GM19397 (cell line): ENCODE data around the gene MUC3A.

Source experiments
- ATAC-seq: cut with Tn5 transposase; IDR thresholded peaks from one replicate; pipeline ENCODE4 v1.9.1; 2021; ENCODE audit warnings: mild to moderate bottlenecking, moderate library complexity; ENCODE audit not compliant: unreplicated experiment

The MUC3A gene

DNA sequence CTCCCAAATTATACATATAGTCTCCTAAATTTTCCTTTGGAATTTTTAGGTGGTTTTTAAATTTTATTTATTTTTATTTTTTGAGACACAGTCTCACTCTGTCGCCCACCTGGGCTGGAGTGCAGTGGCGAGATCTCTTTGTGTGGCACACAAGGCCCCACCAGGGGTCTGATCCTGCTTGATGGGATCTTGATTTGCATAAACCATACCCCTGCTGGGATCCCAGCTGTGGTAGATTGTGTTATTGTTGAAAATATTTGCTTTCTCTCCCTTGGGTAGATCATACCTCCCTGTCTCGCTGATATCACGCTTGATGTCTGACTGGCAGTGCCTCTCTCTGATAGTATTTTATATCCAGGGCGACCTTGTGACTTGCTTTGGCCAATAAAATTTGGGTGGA lies 5.6 kb upstream of the MUC3A start:
- ATAC-seq = no peak

DNA sequence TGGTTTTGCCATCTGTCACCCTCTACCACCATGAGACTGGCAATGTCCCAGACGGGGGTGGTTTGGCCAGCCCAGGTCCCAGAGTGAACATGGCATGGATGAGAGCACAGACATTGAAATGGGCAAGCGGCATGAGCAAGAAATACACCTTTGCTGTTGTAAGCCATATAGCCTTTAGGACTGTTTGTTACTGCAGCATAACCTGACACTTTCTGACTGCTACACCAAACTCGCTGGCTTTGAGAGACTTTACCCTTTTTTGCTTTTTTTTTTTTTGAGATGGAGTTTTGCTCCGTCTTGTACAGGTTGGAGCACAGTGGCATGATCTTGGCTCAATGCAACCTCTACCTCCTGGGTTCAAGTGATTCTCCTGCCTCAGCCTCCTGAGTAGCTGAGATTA lies 5.2 kb upstream of the MUC3A start:
- no peak for ATAC-seq

DNA sequence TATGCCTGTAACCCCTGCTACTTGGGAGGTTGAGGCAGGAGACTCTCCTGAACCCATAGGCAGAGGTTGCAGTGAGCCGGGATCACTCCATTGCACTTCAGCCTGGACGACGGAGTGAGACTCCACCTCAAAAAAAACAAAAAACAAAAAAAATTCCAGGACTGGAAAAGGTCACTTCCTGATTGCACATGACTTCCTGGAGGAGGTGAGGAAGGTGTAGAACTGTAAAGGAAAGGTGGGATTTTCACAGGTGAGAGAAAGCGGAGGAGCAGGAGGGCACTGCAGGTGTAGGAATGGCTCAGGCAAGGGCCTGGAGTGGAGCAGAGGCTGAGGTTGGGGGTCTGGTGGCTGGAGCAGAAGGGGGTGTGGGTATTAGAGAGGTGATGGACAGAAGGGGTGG lies 3.2 kb upstream of the MUC3A start:
- ATAC-seq = no peak

DNA sequence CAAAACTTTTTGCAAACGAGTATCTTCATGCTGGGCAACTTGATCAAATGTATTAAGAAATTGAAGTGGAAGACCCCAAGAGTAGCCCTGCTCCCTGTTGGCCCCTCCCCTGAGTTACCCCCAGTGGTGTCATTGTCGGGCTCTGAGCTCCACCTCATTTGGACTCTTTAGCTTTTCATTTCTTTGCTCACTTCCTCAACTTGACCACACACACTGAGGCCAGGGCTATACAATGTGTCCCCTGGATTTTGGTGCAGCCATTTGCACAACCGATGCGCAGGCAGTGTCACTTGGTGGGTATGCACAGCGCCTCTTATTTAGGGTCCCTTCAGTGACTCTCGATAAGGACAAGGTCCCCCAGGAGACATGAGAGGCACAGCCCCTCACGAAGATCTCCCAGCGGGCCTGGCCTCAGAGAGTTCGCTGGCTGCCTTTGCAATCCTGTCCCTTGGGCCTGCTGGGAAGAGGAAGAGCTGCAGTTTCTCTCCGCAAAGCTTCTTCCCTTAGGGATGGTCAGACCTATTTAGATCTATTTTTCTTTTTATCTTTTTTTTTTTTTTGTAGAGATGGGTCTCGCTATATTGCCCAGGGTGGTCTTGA lies 2.5 kb upstream of the MUC3A start:
- ATAC-seq = no peak

DNA sequence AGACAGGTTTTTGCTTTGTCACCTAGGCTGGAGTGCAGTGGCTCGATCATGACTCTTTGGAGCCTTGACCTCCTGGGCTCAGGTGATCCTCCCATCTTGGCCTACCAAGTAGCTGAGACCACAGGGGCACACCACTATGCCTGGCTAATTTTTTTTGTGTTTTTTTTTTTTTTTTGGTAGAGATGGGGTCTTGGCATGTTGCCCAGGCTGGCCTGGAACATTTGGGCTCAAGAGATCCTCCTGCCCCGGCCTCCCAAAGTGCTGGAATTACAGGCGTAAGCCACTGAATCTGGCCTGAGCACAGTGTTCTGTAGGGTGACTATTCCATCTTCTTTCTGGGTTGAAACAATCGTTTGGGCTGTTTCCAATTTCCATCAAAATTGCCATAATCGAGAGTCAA lies 1.5 kb upstream of the MUC3A start:
- ATAC-seq = no peak

DNA sequence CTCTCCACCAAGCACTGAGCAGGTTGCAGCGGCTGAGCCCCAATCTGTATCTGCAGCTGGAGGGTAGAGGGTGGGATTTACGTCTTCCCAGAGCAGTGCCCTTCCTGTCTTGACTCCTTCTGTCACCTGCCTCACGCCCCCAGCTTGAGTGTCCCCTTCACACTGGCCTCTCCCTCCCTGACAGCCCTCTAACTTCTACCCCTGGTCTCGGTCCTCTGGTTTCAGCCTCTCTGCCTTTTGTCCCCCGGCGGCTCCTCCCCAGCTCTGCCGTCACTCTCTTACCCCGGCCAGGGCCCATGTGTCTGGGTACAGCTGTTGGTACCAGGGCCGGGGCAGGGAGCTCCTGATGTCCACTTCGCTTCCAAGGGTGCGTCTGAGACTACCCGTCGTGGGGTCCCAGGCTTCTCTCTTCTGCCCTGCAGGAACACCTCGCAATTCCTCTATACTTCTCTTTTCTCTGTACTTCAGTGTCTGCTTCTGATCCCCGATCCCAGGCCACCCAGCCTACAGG lies 654 bp downstream of the MUC3A start:
- ATAC-seq = no peak

DNA sequence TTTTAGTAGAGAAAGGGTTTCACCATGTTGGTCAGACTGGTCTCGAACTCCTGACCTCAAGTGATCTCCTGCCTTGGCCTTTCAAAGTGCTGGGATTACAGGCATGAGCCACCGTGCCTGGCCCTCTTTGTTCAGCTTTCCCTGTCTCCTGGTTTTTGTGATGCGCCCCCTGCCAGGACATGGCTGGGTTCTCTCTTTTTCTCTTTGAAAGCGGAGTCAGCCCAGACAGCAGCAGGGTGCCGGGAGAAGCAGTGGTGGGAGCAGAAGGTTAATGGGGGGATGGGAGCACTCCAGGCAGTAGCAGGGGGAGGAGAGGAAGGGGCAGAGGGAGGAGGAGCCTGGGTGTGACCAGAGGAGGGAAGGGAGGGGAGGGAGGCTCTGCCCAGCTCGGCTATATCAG lies 1.8 kb downstream of the MUC3A start:
- no peak for ATAC-seq

DNA sequence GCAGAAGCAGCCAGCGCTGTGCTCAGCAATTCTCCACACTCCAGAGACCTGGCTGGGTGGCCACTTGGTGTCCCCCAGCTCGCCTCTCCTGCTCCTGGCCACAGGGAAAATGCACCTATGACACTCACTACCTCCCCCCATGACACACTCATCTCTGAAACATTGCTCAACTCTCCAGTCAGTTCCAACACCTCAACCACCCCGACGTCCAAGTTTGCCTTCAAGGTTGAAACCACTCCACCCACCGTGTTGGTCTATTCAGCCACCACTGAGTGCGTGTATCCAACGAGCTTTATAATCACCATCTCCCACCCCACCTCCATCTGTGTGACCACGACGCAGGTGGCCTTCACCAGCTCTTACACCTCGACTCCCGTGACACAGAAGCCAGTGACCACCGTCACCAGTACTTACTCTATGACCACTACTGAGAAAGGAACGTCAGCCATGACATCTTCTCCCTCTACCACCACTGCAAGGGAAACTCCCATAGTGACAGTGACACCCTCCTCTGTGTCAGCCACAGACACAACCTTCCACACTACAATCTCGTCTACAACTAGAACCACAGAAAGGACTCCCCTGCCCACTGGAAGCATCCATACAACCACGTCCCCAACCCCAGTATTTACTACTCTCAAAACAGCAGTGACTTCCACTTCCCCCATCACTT lies 2.7 kb downstream of the MUC3A start:
- no peak for ATAC-seq

DNA sequence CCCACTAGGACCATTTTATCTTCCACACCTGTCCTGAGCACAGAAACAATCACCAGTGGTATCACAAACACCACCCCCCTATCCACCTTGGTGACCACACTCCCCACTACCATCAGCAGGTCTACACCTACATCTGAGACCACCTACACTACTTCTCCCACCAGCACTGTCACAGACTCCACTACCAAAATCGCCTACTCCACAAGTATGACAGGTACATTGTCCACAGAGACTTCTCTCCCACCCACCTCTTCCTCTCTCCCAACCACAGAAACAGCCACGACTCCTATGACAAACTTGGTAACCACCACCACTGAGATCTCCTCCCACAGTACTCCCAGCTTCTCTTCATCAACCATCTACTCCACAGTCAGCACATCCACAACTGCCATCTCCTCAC lies 3.3 kb downstream of the MUC3A start:
- ATAC-seq = no peak

DNA sequence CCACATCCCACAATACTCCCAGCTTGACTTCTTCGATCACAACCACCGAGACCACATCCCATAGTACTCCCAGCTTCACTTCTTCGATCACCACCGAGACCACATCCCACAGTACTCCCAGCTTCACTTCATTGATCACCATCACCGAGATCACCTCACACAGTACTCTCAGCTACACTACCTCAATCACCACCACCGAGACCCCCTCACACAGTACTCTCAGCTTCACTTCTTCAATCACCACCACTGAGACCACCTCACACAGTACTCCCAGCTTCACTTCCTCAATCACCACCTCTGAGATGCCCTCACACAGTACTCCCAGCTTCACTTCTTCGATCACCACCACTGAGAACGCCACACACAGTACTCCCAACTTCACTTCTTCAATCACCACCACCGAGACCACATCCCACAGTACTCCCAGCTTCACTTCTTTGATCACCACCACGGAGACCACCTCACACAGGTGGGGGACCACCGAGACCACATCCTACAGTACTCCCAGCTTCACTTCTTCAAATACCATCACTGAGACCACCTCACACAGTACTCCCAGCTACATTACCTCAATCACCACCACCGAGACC lies 8.6 kb downstream of the MUC3A start:
- ATAC-seq = no peak

DNA sequence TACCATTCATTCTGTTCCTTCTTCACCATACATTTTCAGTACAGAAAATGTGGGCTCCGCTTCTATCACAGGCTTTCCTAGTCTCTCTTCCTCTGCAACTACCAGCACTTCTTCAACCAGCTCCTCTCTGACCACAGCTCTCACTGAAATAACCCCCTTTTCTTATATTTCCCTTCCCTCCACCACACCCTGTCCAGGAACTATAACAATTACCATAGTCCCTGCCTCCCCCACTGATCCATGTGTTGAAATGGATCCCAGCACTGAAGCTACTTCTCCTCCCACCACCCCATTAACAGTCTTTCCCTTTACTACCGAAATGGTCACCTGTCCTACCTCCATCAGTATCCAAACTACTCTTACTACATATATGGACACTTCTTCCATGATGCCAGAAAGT lies 10.6 kb downstream of the MUC3A start:
- no peak for ATAC-seq

DNA sequence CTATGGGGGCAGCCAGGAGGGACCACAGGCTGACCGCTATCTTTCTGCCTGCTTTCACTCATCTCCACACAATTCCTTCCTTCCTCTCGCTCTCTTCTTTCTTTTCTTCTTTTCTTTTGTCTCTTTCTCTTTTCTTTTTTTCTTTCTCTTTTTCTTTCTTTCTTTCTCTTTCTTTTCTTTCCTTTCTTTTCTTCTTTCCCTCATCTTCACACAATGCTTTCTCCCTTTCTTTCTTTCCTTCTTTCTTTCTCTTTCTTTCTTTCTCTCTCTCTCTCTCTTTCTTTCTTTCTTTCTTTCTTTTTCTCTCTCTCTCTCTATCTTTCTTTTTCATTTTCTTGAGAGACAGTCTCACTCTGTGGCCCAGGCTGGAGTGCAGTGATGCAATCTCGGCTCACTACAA lies 13.2 kb downstream of the MUC3A start:
- ATAC-seq = no peak

DNA sequence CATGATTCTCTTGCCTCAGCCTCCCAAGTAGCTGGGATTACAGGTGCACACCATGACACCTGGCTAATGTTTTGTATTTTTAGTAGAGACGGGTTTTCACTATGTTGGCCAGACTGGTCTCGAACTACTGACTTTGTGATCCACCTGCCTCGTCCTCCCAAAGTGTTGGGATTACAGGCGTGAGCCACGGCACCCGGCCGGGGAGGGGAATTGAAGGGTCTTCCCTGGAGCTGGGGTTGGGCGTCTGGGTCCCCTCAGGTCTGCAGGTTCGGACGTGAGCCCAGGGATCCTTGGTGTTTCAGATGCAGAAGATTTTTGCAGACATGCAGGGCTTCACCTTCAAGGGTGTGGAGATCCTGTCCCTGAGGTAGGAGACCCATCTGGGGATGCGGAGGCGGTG lies 14.1 kb downstream of the MUC3A start:
- no peak for ATAC-seq

DNA sequence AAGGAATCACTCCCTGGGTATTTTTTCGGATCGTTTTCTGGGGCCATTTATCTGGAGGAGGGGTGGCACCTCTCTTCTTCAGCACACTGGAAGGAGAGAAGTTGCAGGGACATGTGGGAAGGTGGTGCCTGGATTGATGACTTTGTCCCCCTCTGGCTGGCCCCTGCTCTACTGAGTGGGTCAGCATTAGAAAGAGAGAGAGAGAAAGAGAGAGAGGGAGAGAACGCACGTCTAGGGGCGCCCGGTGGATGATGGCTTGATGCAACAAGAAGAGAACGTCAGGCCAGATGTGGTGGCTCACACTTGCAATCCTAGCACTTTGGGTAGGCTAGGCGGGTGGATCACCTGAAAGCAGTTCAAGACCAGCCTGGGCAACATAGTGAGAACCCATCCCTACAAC lies 14.5 kb downstream of the MUC3A start:
- ATAC-seq = no peak

DNA sequence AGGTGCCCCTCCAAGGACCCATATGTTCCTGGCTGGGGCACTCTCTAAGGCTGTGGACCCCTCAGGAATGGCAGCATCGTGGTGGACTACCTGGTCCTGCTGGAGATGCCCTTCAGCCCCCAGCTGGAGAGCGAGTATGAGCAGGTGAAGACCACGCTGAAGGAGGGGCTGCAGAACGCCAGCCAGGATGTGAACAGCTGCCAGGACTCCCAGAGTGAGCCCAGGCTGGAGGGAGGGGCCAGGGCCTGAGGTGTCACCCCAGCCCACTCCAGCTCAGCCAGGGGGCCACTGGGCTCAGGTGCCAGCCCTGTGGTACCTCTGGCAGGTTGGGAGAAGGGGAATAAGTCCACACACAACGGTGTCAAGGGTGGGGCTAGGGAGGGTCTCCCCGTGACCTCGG lies 15.3 kb downstream of the MUC3A start:
- ATAC-seq = no peak

DNA sequence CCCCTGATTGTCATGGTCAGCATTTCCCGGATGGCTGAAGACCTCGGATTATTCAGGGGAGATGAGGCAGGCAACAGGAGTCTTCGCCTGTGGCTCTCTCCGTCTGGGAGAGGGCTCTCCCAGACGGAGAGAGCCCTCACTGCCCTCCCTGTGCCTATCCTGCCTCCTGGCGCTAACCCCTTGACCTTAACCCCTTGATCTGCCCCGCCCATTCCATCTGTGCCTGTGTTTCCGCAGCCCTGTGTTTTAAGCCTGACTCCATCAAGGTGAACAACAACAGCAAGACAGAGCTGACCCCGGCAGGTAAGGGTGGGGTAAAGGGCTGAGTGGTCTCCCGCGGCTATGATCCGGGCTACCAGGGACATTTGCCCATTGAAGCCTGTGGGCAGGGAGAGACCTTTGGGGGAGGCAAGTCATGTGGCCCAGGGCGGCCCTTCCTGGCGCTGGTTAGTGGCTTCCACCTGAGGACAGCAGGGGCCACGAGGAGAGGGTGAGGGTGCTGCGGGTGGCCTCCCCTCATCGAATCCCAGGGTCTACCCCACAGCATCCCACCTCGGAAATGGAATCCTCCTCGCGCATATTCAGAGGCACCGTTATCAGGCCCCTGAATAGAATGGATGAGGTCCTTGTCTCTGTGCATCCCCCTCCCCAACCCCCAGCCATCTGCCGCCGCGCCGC lies 15.8 kb downstream of the MUC3A start:
- no peak for ATAC-seq

DNA sequence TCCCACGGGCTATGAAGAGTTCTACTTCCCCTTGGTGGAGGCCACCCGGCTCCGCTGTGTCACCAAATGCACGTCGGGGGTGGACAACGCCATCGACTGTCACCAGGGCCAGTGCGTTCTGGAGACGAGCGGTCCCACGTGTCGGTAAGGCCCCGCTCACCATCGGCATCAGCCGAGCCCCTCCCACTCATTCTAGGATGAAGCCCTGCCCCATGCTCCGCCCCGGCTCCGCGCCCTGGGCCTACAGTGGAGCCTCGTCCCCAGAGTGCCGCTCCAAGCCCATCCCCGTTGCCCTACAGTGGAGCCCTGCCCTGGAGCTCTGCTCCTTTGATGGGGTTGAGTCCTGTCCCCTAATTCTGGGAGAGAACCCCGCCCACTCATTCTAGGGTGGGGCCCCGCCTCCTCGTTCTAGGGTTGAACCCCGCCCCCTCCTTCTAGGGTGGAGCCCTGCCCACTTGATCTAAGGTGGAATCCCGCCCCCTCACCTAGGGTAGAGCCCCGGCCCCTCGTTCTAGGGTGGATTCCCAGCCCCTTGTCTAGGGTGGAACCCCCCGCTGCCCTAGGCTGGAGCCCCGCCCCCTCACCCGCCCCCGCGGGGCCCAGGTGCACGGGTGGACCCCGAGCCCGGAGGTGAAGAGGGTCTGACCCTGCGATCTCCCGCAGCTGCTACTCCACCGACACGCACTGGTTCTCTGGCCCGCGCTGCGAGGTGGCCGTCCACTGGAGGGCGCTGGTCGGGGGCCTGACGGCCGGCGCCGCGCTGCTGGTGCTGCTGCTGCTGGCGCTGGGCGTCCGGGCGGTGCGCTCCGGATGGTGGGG lies 16.6 kb downstream of the MUC3A start:
- ATAC-seq = peak; percentile 53

DNA sequence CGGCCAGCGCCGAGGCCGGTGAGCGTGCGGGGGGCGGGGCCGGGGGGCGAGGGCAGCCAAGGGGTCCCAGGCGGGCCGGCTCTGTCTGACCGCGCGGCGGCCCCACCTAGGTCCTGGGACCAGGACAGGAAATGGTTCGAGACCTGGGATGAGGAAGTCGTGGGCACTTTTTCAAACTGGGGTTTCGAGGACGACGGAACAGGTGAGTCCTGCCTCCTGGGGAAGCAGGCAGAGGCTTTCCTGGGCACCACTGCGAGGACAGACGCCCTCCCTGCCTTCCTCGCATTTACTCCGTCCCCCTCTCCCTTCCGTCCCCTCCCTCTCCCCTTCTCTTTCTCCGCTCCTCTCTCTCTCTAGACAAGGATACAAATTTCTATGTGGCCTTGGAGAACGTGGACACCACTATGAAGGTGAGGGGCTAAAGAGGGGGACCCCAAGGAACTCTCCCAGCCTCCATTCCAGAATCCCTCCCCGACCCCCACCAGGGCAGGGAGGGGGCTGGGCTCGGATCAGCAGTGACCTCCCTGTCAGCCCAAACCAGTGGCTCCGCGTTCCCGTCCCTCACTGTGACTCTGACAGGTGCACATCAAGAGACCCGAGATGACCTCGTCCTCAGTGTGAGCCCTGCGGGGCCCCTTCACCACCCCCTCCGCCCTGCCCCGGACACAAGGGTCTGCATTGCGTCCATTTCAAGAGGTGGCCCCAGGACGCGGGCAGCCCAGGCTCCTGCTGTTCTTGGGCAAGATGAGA lies 17.4 kb downstream of the MUC3A start:
- no peak for ATAC-seq

DNA sequence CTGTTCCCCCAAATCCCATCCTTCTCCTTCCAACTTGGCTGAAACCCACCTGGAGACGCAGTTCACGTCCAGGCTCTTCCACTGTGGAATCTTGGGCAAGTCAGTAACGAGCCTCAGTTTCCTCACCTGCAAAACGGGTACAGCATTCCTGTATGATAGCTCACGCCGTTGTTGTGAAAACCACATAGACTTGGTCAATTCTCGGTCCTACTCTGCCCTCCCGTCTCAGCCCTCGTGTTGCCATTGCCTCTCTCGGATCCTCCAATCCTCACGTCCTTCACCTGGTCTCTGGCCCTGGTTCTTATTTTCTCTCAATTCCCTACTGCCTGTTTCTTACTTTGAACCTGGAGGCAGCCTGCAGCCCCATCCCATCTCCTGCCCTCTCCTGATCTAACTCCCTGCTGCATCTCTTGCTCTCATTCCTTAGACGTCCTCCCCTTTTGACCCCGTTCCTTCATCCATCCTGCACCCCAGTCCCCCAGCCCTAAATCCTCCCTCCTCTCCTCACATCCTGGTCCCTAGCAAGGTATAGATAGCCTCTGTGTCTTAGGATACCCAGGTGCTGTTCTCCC lies 18.0 kb downstream of the MUC3A start:
- no peak for ATAC-seq

DNA sequence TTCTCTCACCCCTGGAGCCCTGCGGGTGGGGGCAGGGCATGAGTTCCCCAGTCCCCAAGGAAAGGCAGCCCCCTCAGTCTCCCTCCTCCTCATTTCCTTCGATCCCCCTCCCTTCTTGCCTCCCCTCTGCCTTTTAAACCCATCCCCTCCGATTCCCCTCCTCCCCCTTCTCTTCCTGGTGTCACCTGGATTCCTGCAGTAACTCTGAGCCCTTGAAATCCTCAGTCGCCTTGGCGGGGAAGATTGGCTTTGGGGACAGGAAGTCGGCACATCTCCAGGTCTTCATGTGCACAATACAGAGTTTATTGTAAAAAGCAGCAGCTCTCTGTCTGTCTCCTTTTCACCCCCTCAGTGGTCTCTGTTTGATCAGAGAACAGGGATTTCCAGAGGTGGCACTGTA lies 18.7 kb downstream of the MUC3A start:
- ATAC-seq = no peak
